Stomach (tissue), 4 donors: ENCODE measurements around the gene DPM3.

ENCODE experiments used
- EP300 ChIP-seq: sonication (generic); formaldehyde crosslinking; IDR thresholded peaks from one replicate; pipeline ENCODE4 v1.6.1; 2017; ENCODE audit warnings: antibody characterized with exemption
- POLR2A ChIP-seq, 4 donors: fragments of 450-650 bp; IDR thresholded peaks; one replicate each; pipeline ENCODE4 v1.6.1; 2016; ENCODE audit warnings: antibody characterized with exemption in 4 of 4, control low read depth in 2 of 4, mild to moderate bottlenecking in 1 of 4, moderate library complexity in 1 of 4
- POLR2AphosphoS5 ChIP-seq, 3 donors: sonication (generic); formaldehyde crosslinking; IDR thresholded peaks; one replicate each; pipeline ENCODE4 v1.6.1; 2016; ENCODE audit warnings: antibody characterized with exemption in 3 of 3
- TF ChIP-seq, protein P1 (sequence below), 7 experiments: fragments of 450-650 bp in 4 of 7; fragments of 200-600 bp in 3 of 7; sonication (generic) in 3 of 7; IDR thresholded peaks; one replicate each; pipeline ENCODE4 v1.5.1; 2016 to 2019; ENCODE audit warnings: antibody characterized with exemption in 7 of 7, control low read depth in 2 of 7, mild to moderate bottlenecking in 1 of 7

DNA sequence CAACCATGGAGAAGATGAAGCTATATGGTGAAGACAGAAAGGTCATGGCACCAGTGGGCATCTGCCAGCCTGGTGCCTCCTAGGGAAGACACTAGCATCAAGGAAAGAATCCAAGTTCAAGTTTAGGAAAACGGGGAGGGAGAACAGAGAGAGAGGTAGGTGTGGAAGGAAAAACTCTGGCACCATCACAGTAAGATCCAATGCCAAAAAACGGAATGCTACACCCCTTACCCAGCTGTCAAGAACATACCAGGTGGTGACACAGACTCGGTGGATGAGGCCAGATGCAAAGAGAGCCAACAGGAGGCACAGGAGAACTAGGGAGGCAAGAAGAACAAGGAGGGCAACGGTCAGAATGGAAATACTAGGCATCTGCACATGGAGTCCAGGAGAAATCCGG, 29.2 kb upstream of the DPM3 start:
- TF ChIP-seq, protein P1, sequence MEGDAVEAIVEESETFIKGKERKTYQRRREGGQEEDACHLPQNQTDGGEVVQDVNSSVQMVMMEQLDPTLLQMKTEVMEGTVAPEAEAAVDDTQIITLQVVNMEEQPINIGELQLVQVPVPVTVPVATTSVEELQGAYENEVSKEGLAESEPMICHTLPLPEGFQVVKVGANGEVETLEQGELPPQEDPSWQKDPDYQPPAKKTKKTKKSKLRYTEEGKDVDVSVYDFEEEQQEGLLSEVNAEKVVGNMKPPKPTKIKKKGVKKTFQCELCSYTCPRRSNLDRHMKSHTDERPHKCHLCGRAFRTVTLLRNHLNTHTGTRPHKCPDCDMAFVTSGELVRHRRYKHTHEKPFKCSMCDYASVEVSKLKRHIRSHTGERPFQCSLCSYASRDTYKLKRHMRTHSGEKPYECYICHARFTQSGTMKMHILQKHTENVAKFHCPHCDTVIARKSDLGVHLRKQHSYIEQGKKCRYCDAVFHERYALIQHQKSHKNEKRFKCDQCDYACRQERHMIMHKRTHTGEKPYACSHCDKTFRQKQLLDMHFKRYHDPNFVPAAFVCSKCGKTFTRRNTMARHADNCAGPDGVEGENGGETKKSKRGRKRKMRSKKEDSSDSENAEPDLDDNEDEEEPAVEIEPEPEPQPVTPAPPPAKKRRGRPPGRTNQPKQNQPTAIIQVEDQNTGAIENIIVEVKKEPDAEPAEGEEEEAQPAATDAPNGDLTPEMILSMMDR (IDR thresholded peaks at IDR 0.05): no peak
- no peak for TF ChIP-seq POLR2AphosphoS5 (IDR thresholded peaks at IDR 0.05)
- no peak for TF ChIP-seq EP300
- no peak for TF ChIP-seq POLR2A (IDR thresholded peaks at IDR 0.05)
